OCI-LY3 (cell line): ENCODE data around the gene CLIC5.

Experiments
- H2AFZ ChIP-seq: fragments of 200-600, 300-600 bp; shearing (Covaris generic); 2 replicates; pipeline ENCODE4 v1.6.0; 2014; ENCODE audit warnings: antibody characterized with exemption, low read depth, low read length
- H3K27ac ChIP-seq: fragments of 200-600, 300-600 bp; sonication (generic); 2 replicates; pipeline ENCODE4 v1.5.1; 2014; ENCODE audit warnings: mild to moderate bottlenecking, low read length, moderate library complexity, mixed read lengths
- H3K27me3 ChIP-seq: fragments of 200-600, 300-600 bp; sonication (generic); 2 replicates; pipeline ENCODE4 v1.6.1; 2014; ENCODE audit warnings: low read depth, low read length, mixed read lengths
- H3K36me3 ChIP-seq: fragments of 200-600, 300-600 bp; sonication (generic); replicated peaks from 2 replicates; pipeline ENCODE3; 2014; ENCODE audit warnings: low read depth, low read length, mixed read lengths
- H3K4me1 ChIP-seq: fragments of 300-600, 200-600 bp; sonication (generic); 2 replicates; pipeline ENCODE4 v1.6.1; 2014; ENCODE audit warnings: low read length, mixed read lengths
- H3K4me2 ChIP-seq: fragments of 200-600, 300-600 bp; sonication (generic); 2 replicates; pipeline ENCODE4 v1.6.1; 2014; ENCODE audit warnings: low read length, mixed read lengths
- H3K4me3 ChIP-seq: fragments of 300-600, 200-600 bp; sonication (generic); 2 replicates; pipeline ENCODE4 v1.5.1; 2014; ENCODE audit warnings: antibody characterized with exemption, mild to moderate bottlenecking, low read length, moderate library complexity
- H3K79me2 ChIP-seq: fragments of 300-600, 200-600 bp; shearing (Covaris generic); 2 replicates; pipeline ENCODE4 v1.6.1; 2014; ENCODE audit warnings: mild to moderate bottlenecking, low read length, mixed read lengths
- H3K9ac ChIP-seq: fragments of 300-600, 200-600 bp; shearing (Covaris generic); 2 replicates; pipeline ENCODE4 v1.6.0; 2014; ENCODE audit warnings: mild to moderate bottlenecking, low read length, moderate library complexity
- H3K9me3 ChIP-seq: fragments of 200-600, 300-600 bp; shearing (Covaris generic); 2 replicates; pipeline ENCODE4 v1.6.1; 2014; ENCODE audit warnings: low read length, mixed read lengths; ENCODE audit not compliant: insufficient read depth
- H4K20me1 ChIP-seq: fragments of 200-600, 300-600 bp; sonication (generic); 2 replicates; pipeline ENCODE4 v1.6.1; 2016; ENCODE audit warnings: low read length, mixed read lengths; ENCODE audit not compliant: insufficient read depth
- EZH2phosphoT487 ChIP-seq: fragments of 200-600 bp; shearing (Covaris generic); IDR thresholded peaks from 2 replicates; pipeline ENCODE4 v1.6.1; 2018; ENCODE audit warnings: antibody characterized with exemption, mixed run types, low read depth
- TF ChIP-seq, protein P1 (sequence below): fragments of 200-600, 300-600 bp; sonication (generic); IDR thresholded peaks from 2 replicates; pipeline ENCODE4 v1.5.1; 2014; ENCODE audit warnings: antibody characterized with exemption, low read length, low read depth

The CLIC5 gene

GRCh38 chr6:45955597-45955996 lies 60.1 kb downstream of the CLIC5 start:
- no peak overlapping the region for H3K27ac ChIP-seq
- no peaks in the 10 kb centered on the region for H3K9me3 ChIP-seq
- no peak overlapping the region for H3K9ac ChIP-seq
- no peaks in the 10 kb centered on the region for H3K36me3 ChIP-seq
- peaks cover 12% of the 10 kb centered on the region; the same call in 1 of the 2 replicates for H3K27me3 ChIP-seq
- H4K20me1 ChIP-seq, result no peaks in the 10 kb centered on the region
- no peaks in the 10 kb centered on the region for H3K4me1 ChIP-seq
- no peaks in the 10 kb centered on the region for H3K79me2 ChIP-seq
- H3K4me3 ChIP-seq, result no peak overlapping the region
- TF ChIP-seq EZH2phosphoT487, result no peak
- TF ChIP-seq, protein P1, sequence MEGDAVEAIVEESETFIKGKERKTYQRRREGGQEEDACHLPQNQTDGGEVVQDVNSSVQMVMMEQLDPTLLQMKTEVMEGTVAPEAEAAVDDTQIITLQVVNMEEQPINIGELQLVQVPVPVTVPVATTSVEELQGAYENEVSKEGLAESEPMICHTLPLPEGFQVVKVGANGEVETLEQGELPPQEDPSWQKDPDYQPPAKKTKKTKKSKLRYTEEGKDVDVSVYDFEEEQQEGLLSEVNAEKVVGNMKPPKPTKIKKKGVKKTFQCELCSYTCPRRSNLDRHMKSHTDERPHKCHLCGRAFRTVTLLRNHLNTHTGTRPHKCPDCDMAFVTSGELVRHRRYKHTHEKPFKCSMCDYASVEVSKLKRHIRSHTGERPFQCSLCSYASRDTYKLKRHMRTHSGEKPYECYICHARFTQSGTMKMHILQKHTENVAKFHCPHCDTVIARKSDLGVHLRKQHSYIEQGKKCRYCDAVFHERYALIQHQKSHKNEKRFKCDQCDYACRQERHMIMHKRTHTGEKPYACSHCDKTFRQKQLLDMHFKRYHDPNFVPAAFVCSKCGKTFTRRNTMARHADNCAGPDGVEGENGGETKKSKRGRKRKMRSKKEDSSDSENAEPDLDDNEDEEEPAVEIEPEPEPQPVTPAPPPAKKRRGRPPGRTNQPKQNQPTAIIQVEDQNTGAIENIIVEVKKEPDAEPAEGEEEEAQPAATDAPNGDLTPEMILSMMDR, result no peak
- no peak overlapping the region for H2AFZ ChIP-seq
- H3K4me2 ChIP-seq, result no peak overlapping the region

- Histone ChIP-seq H3K9ac (no peak overlapping the region), H3K36me3 (no peaks in the 10 kb centered on the region), H4K20me1 (no peaks in the 10 kb centered on the region), H2AFZ (no peak overlapping the region), H3K27ac (no peak overlapping the region), H3K4me3 (no peak overlapping the region), H3K27me3 (peaks cover 18% of the 10 kb centered on the region), H3K9me3 (no peaks in the 10 kb centered on the region), H3K4me1 (no peaks in the 10 kb centered on the region), H3K79me2 (no peaks in the 10 kb centered on the region), H3K4me2 (no peak overlapping the region)
- TF ChIP-seq, protein P1, result no peak
- no peak for TF ChIP-seq EZH2phosphoT487
Observed at GRCh38 chr6:45952546-45952945, 63.1 kb downstream of the CLIC5 start.

DNA sequence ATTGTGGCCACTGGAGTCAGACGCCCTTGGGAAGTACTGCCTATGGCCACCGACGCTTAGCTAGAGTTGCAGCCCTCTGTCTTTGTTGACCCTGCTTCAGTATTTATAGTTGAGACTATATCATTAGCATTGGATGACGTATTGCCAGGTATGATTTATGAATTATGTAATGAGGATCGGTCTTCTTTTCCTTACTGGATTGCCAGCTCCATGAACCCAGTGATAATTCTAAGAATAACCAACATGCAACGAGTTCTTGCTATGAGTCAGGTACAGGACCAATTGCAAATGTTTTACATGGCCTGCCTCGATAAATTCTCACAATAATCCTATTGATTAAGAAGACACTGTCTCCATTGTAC lies 63.5 kb downstream of the CLIC5 start:
- TF ChIP-seq, protein P1, result no peak
- no peak for TF ChIP-seq EZH2phosphoT487
- H3K4me1 ChIP-seq, result no peaks in the 10 kb centered on the region
- peaks cover 20% of the 10 kb centered on the region for H3K27me3 ChIP-seq
- no peak overlapping the region for H3K9ac ChIP-seq
- H3K36me3 ChIP-seq, result no peaks in the 10 kb centered on the region
- no peaks in the 10 kb centered on the region for H3K79me2 ChIP-seq
- H2AFZ ChIP-seq, result no peak overlapping the region
- no peak overlapping the region for H3K4me2 ChIP-seq
- H4K20me1 ChIP-seq, result no peaks in the 10 kb centered on the region
- no peaks in the 10 kb centered on the region for H3K9me3 ChIP-seq
- H3K27ac ChIP-seq, result no peak overlapping the region
- no peak overlapping the region for H3K4me3 ChIP-seq

DNA sequence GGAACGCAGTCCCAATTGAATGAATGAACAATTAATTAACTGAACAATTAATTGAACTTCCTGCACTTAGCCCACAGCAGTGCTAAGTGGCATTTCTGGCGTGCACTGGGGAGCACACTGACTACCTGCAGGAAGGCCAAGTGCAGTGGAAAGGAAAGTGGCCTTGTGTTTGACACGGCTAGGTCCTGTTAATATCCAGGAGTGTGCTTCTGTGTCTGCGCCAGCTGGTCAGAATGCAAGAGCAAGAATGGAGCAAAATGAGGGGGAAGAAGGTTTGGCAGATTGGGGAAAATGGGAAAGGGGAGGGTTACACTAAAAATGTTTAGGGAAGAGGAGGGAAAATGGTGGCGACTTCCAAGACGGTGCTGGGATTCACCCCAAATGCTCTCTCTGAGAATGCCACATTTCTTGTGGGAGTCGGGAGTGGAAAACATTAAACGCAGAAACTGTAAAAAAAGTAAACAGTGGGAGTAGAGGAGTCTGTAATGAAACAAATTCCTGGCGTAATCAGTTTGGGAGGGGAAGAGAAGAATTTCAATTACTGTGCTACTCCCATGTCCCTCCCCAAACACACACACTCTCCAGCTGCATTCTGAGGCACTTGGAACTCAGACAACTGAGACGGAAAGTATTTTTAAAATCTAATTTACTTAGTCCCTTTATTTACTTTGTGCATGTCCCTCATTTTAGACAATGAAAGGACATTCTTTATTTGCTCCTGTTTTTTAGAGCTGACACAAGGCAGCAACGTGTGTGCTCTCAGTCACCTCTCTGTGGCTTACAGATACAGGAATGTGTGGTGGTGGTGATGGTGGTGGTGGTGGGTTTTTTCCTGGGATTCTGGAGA lies 64.1 kb downstream of the CLIC5 start:
- no peaks in the 10 kb centered on the region for H4K20me1 ChIP-seq
- H3K4me3 ChIP-seq, result no peak overlapping the region
- H3K79me2 ChIP-seq, result no peaks in the 10 kb centered on the region
- H3K4me1 ChIP-seq, result no peaks in the 10 kb centered on the region
- H2AFZ ChIP-seq, result no peak overlapping the region
- H3K9ac ChIP-seq, result no peak overlapping the region
- peaks cover 20% of the 10 kb centered on the region for H3K27me3 ChIP-seq
- H3K4me2 ChIP-seq, result no peak overlapping the region
- TF ChIP-seq EZH2phosphoT487, result no peak
- TF ChIP-seq, protein P1, result no peak
- no peaks in the 10 kb centered on the region for H3K36me3 ChIP-seq
- no peaks in the 10 kb centered on the region for H3K9me3 ChIP-seq
- no peak overlapping the region for H3K27ac ChIP-seq
